Posterior vena cava (tissue), 2 donors: ENCODE data around the gene POLL. TPM values are rescaled to one million over a fixed set of nuclear protein-coding genes. Genes with fewer than 3 reads are reported as not detected.
A peak's percentile ranks its signal among the peaks of the same experiment; 100 is the strongest.
"Not testable (repeated sequence)": the region's sequence is repeated elsewhere in the genome, so short reads cannot be mapped to it uniquely, and the experiment has no call there.

ENCODE experiments used
- DNase-seq: peaks from one replicate; pipeline ENCODE4 v3.0.0-alpha.2; 2020; ENCODE audit warnings: low spot score
- intact Hi-C, 2 donors: fragments of 100-400 bp; cut with DNase I; formaldehyde crosslinking; loops; one replicate each; pipeline versions ENCODE4 v1.14.1 to v1.14.2; 2022 to 2023
- long read RNA-seq, 2 donors: library from polyadenylated mRNA; unstranded; transcript quantifications; one replicate each; pipeline ENCODE4 v2.0.0, GENCODE V29; 2020 to 2021
- total RNA-seq, 2 donors: library from RNA; stranded (reverse); fragmentation: NEBNext Ultra II Directional; extraction: Animal tissue kit (Norgen Biotek cat#: 25700); gene quantifications; one replicate each; pipeline ENCODE4 v1.2.1, GENCODE V29; 2021
- donor health status: DM: yes; HTN: yes; CAD: no.
- donor health status: DM: yes; HTN: yes; CAD: no.

Gene POLL
- total RNA-seq, result 10 to 100 TPM; 13.9 to 19.1 TPM
- long read RNA-seq, donor 1, partial matches to known transcripts, result 1 of 4 reads
- long read RNA-seq, donor 1, other reads (novel, unspliced or antisense), result 2 of 4 reads
- long read RNA-seq, donor 2, partial matches to known transcripts, result 8 of 44 reads
- long read RNA-seq, donor 2, other reads (novel, unspliced or antisense), result 27 of 44 reads

- intact Hi-C loops, result no loop called here
- DNase-seq, result peak; percentile 99
Measured at GRCh38 chr10:101587725-101588653, at the start of gene POLL, which contains the start of gene DPCD. Gene POLL (minus strand): TSS chr10:101588257. CDS start chr10:101587360, 897 bp downstream. Gene DPCD (plus strand): TSS chr10:101588321. CDS start chr10:101588337, 16 bp downstream.

- intact Hi-C loops, DNase-seq: not testable (repeated sequence)
Measured at GRCh38 chr10:101633510-101633909, 45.5 kb upstream of the POLL start.

GRCh38 chr10:101631821-101632475 lies 43.9 kb upstream of the POLL start:
- no peak for DNase-seq
- intact Hi-C loops, result loop anchor here in 1 of 2 donors (1.0 kb wide), 2 partner anchors 15 to 37 kb away; no protein-coding TSS in a partner anchor

GRCh38 chr10:101630633-101630920 lies 42.5 kb upstream of the POLL start:
- DNase-seq, result no peak
- intact Hi-C loops, result no loop called here

DNA sequence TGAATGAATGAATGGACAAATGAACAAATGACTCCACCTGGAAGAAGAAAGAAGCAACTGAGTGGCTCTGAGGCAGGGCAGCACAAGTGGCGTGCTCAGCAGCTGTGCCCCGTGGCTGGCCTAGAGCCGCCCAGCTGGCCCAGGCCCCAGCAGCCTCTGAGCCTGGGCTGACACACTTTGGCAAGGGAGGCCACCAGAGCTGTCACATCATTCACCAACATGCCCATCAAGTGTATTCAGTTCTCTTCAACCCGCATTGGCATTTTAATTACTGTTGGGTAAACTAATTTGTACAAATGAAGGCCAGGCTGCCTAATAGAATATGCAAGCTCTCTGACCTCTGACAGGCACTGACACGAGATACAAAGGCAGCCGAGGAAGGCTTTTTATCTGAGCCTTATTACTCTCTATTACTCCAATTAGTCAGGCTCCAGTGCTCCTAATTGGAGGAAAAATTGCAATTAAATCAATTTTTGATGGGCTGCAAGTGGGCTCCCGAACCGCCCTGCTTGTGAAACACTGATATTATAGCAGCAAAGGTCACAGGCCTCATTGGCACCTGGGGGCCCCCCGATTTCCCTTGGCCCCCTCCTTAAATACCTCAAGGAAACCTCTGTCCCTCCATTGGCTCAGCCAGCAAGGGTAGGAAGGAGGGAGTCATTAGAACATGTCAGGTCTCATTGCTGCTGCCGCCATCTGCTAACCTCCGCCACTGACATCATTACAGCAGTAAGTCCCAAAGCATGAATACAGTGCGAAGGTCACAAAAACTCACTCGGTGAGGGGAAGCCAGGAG lies 42.0 kb upstream of the POLL start:
- intact Hi-C loops, result no loop called here
- no peak for DNase-seq

GRCh38 chr10:101625821-101626412 lies 37.9 kb upstream of the POLL start:
- intact Hi-C loops, result no loop called here
- no peak for DNase-seq

- no peak for DNase-seq
- intact Hi-C loops, result no loop called here
Measured at GRCh38 chr10:101624526-101625102, 36.6 kb upstream of the POLL start.

- DNase-seq, result no peak
- intact Hi-C loops, result no loop called here
Measured at GRCh38 chr10:101623528-101623927, 35.5 kb upstream of the POLL start.

GRCh38 chr10:101619983-101620382 lies 31.9 kb upstream of the POLL start:
- intact Hi-C loops, result no loop called here

DNA sequence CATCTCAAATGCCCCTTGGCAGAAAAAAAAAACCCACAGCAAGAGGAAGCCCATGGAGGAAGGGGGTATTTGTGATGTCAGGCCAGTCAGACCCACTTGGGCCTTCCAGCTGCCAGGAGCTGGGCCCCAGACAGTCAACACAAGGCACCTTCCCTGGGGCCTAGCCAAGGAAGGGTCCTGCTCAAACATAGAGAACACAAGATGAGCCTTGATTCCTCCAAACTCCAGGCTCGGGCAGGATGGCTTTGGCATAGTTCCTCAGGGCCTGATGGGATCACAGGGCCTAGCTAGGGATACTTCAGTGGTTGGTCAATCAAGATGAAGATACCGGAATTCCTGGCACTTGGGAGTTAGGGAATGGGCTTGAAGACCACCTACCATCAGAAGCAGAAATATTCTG lies 30.8 kb upstream of the POLL start:
- intact Hi-C loops, result no loop called here
- no peak for DNase-seq

More at GRCh38 chr10:101619983-101620382, 31.9 kb upstream of the POLL start:
- DNase-seq, result no peak

DNA sequence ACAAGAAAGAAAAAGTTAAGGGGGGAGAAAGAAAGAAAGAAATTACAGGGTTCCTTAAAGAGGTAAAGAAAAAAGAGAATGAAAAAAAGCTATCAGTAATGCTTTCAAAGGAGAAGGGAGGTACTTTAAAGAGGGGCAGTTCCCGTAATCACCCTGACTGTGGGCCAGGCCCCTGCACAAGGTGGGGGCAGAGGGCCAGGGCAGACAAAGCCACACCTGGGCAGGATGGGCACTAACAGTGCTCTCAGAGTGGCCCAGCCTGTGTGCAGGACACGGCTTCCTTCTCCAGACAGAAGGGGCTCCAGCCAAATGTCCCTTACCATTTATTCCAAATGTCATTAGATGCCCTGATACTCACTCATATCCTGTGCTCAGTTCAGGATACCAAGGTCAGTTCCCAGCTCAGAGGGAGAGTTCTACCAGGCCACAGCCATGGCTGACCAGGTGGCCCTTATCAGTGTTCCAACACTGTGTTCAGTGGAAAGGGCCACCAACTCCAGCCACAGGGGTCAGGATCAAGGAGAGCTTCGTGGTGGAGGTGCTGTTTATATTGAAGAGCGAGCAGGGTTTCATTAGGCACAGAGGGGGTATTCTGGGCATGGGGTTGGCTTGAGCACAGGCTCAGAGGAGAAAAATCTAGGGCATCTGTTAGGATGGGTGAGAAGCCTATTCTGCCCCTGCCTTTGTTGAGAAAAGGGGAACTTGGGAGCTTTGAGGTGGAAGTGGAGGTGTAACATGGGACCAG lies 29.9 kb upstream of the POLL start:
- no peak for DNase-seq
- intact Hi-C loops, result no loop called here

GRCh38 chr10:101617102-101617823 lies 29.2 kb upstream of the POLL start:
- no peak for DNase-seq
- intact Hi-C loops, result no loop called here

GRCh38 chr10:101616415-101617101 lies 28.5 kb upstream of the POLL start:
- intact Hi-C loops, result no loop called here
- no peak for DNase-seq

DNA sequence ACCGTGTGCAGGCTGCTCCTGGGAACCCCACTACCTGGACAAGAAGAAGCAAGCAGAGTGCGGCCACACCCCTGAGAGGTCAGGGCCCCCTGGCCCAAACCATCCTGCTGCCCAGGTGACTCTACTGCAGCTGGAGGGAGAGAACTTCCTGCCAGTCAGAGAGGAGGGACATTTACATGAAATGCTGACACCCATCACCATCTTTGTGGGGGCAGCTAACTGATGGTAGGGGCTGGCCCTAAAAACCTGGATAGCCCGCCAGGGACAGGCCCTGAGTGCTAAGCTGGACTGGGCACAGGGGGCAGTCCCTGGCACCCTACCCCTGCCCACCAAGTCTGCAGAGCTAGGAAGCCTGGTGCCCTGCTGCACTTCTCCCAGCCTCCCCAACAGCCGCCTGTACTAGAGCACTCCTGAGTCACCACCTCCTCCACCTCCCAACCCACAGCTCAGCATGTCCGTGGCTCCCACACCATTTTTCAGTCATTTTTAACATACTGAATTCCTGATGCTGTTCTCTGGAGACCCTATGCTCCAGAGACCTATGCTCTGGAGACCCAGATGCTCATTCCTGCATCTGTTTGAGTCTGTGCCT lies 27.6 kb upstream of the POLL start:
- DNase-seq, result no peak
- intact Hi-C loops, result no loop called here

DNA sequence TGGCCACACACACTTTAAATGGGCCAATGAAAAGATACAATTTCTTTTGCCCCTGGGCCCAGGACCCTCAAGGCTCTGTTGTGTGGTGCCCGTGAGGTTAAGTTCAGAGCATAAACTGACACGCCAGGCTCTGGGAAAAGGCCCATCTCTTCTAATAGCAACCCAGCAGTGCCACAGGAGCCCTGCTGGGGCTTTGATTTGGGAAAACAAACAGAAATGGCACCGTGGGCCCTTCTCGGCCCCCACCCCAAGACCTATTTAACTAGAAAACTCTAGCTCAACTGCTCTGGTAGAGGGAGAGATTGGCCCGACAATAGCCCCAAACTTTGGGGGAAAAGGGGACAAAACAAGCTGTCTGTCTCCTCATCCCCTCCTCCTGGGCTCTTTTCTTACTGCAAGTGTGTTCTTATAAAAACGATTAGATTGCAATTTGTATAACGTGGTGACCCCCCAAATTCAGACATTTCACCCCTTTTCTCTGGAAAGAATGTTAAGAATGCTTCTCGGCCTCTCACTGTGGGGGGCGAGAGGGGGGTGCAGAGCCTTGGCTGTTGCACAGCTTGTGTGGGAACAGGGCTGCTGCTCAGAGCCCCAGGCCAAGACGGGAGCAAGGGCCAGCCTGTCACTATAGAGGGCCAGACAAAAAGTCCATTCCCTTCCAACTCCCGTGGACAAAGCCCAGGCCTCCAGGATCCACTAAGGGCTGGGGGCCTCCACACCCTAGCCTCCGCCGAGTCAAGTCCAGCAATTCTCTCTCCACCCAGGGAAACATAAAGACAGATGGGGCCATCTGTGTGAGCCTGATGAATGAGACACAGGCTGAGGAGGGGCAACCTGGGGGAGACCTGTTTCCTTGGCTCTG lies 26.8 kb upstream of the POLL start:
- DNase-seq, result no peak
- intact Hi-C loops, result no loop called here

GRCh38 chr10:101613646-101614045 lies 25.6 kb upstream of the POLL start:
- intact Hi-C loops, result no loop called here
- DNase-seq, result no peak
